GM23338 (cell line): ENCODE results near the gene IL1R1. TPM values are rescaled to one million over a fixed set of nuclear protein-coding genes. Genes with fewer than 3 reads are reported as not detected.

Experiments
- ATAC-seq: fragments of 200-7000 bp; cut with Tn5 transposase; 3 replicates; pipeline ENCODE4 v1.9.1; 2020
- DNase-seq: peaks from one replicate; pipeline ENCODE4 v3.0.0-alpha.2; 2015; ENCODE audit warnings: low spot score
- H2AFZ ChIP-seq: fragments of 200-600 bp; sonication (generic); 2 replicates; pipeline ENCODE4 v1.8.0; 2016; ENCODE audit warnings: antibody characterized with exemption, mild to moderate bottlenecking, moderate library complexity
- H3F3A ChIP-seq: fragments of 200-600 bp; sonication (generic); replicated peaks from 2 replicates; pipeline ENCODE4 v1.8.0; 2017; ENCODE audit warnings: antibody characterized with exemption, mixed run types, low read depth
- H3K27ac ChIP-seq: fragments of 200-600 bp; sonication (generic); 2 replicates; pipeline ENCODE4 v1.6.1; 2016; ENCODE audit warnings: low read depth
- H3K27me3 ChIP-seq: fragments of 200-600 bp; sonication (generic); 2 replicates; pipeline ENCODE4 v1.8.0; 2016; ENCODE audit warnings: mild to moderate bottlenecking, mixed run types, moderate library complexity; ENCODE audit not compliant: insufficient read depth
- H3K36me3 ChIP-seq: fragments of 200-600 bp; sonication (generic); 2 replicates; pipeline ENCODE4 v1.8.0; 2016; ENCODE audit warnings: mild to moderate bottlenecking; ENCODE audit not compliant: insufficient read depth
- H3K4me1 ChIP-seq: fragments of 200-600 bp; sonication (generic); 2 replicates; pipeline ENCODE4 v1.8.0; 2016; ENCODE audit warnings: mild to moderate bottlenecking, moderate library complexity; ENCODE audit not compliant: insufficient read depth
- H3K4me2 ChIP-seq: fragments of 200-600 bp; sonication (generic); 2 replicates; pipeline ENCODE4 v1.7.1; 2017; ENCODE audit warnings: mixed run types
- H3K4me3 ChIP-seq: fragments of 200-600 bp; sonication (generic); 2 replicates; pipeline ENCODE4 v1.6.1; 2016; ENCODE audit warnings: mixed run types
- H3K79me2 ChIP-seq: fragments of 200-600 bp; sonication (generic); replicated peaks from 2 replicates; pipeline ENCODE4 v1.8.0; 2017; ENCODE audit warnings: mild to moderate bottlenecking; ENCODE audit not compliant: insufficient read depth
- H3K9me2 ChIP-seq: fragments of 200-600 bp; sonication (generic); 2 replicates; pipeline ENCODE4 v1.8.0; 2017; ENCODE audit not compliant: insufficient read depth
- H4K20me1 ChIP-seq: fragments of 200-600 bp; sonication (generic); replicated peaks from 2 replicates; pipeline ENCODE4 v1.8.0; 2017; ENCODE audit warnings: mild to moderate bottlenecking; ENCODE audit not compliant: insufficient read depth
- H3K27ac Mint-ChIP-seq: 2 replicates; pipeline ENCODE4 v1.8.0; 2020; ENCODE audit warnings: inconsistent platforms, mild to moderate bottlenecking, moderate library complexity, mixed read lengths
- H3K27me3 Mint-ChIP-seq: 3 replicates; pipeline ENCODE4 v1.8.0; 2022; ENCODE audit warnings: low read depth, mild to moderate bottlenecking, moderate library complexity, mixed read lengths, inconsistent platforms; ENCODE audit not compliant: insufficient read depth, poor library complexity
- H3K36me3 Mint-ChIP-seq: 3 replicates; pipeline ENCODE4 v1.8.0; 2021; ENCODE audit warnings: low read depth, mild to moderate bottlenecking, inconsistent platforms, moderate library complexity, mixed read lengths
- H3K4me1 Mint-ChIP-seq: 3 replicates; pipeline ENCODE4 v1.8.0; 2020; ENCODE audit warnings: mild to moderate bottlenecking, inconsistent platforms, mixed read lengths
- H3K4me3 Mint-ChIP-seq: 3 replicates; pipeline ENCODE4 v1.8.0; 2021; ENCODE audit warnings: moderate library complexity, mild to moderate bottlenecking, inconsistent platforms, mixed read lengths
- H3K9me3 Mint-ChIP-seq: 3 replicates; pipeline ENCODE4 v1.8.0; 2020; ENCODE audit warnings: moderate library complexity, mild to moderate bottlenecking, inconsistent platforms, mixed read lengths
- CREB1 ChIP-seq: fragments of 250-450 bp; sonication (Bioruptor Pico); IDR thresholded peaks from 2 replicates; pipeline ENCODE4 v1.5.0; 2020; ENCODE audit warnings: low read depth, mild to moderate bottlenecking, moderate library complexity
- CTCF ChIP-seq, 2 experiments: fragments of 200-600 bp in 1 of 2; sonication (generic) in 1 of 2; conservative IDR thresholded peaks; 2 replicates each; pipeline versions ENCODE4 v1.5.1 to v1.6.1; 2016 to 2017; ENCODE audit warnings: antibody characterized with exemption in 2 of 2, low read depth in 2 of 2, mild to moderate bottlenecking in 2 of 2, moderate library complexity in 1 of 2
- EZH2 ChIP-seq: fragments of 200-600 bp; sonication (generic); IDR thresholded peaks from one replicate; pipeline ENCODE4 v1.8.0; 2017; ENCODE audit warnings: antibody characterized with exemption, mild to moderate bottlenecking, low read depth; ENCODE audit not compliant: unreplicated experiment
- EZH2phosphoT487 ChIP-seq: fragments of 200-600 bp; sonication (generic); IDR thresholded peaks from one replicate; pipeline ENCODE4 v1.8.1; 2018; ENCODE audit warnings: antibody characterized with exemption; ENCODE audit not compliant: unreplicated experiment
- JUNB ChIP-seq: IDR thresholded peaks from one replicate; pipeline ENCODE4 v1.6.1; 2016; ENCODE audit warnings: antibody characterized with exemption; ENCODE audit not compliant: unreplicated experiment
- NANOG ChIP-seq: IDR thresholded peaks from 2 replicates; pipeline ENCODE4 v1.6.1; 2016; ENCODE audit warnings: antibody characterized with exemption, borderline replicate concordance
- POLR2AphosphoS5 ChIP-seq: IDR thresholded peaks from 2 replicates; pipeline ENCODE4 v1.6.1; 2016; ENCODE audit warnings: antibody characterized with exemption, low read depth
- REST ChIP-seq: IDR thresholded peaks from one replicate; pipeline ENCODE4 v1.6.1; 2018; ENCODE audit warnings: antibody characterized with exemption; ENCODE audit not compliant: unreplicated experiment
- STAT1 ChIP-seq: IDR thresholded peaks from one replicate; pipeline ENCODE4 v1.6.1; 2016; ENCODE audit warnings: antibody characterized with exemption; ENCODE audit not compliant: unreplicated experiment
- ZNF114 ChIP-seq: fragments of 250-450 bp; sonication (Bioruptor Pico); IDR thresholded peaks from 2 replicates; pipeline ENCODE4 v1.5.0; 2020; ENCODE audit warnings: mild to moderate bottlenecking, moderate library complexity
- ZNF331 ChIP-seq: fragments of 250-450 bp; sonication (Bioruptor Pico); IDR thresholded peaks from 2 replicates; pipeline ENCODE4 v1.5.0; 2020; ENCODE audit warnings: low read depth, mild to moderate bottlenecking, moderate library complexity
- polyA plus RNA-seq: library from polyadenylated mRNA; unstranded; fragments of >200 nt; fragmentation: Nextera tagmentation; extraction: Ambion mirVana; gene quantifications from 2 replicates; pipeline ENCODE4 v1.2.1, GENCODE V29; 2016
- total RNA-seq: library from RNA; depleted of rRNA; stranded (reverse); fragments of >200 nt; shearing (Covaris generic); gene quantifications from 2 replicates; pipeline ENCODE4 v1.2.3, GENCODE V29; 2014
- TF ChIP-seq, protein P1 (sequence below): fragments of 250-450 bp; sonication (Bioruptor Pico); IDR thresholded peaks from 2 replicates; pipeline ENCODE4 v1.5.0; 2020; ENCODE audit warnings: mild to moderate bottlenecking, moderate library complexity
- TF ChIP-seq, protein P2 (sequence below): IDR thresholded peaks from 2 replicates; pipeline ENCODE4 v1.6.1; 2016; ENCODE audit warnings: antibody characterized with exemption

Gene IL1R1
- total and polyA plus RNA-seq, 2 experiments from 2014 or later = 0.17 TPM; not detected in 1

DNA sequence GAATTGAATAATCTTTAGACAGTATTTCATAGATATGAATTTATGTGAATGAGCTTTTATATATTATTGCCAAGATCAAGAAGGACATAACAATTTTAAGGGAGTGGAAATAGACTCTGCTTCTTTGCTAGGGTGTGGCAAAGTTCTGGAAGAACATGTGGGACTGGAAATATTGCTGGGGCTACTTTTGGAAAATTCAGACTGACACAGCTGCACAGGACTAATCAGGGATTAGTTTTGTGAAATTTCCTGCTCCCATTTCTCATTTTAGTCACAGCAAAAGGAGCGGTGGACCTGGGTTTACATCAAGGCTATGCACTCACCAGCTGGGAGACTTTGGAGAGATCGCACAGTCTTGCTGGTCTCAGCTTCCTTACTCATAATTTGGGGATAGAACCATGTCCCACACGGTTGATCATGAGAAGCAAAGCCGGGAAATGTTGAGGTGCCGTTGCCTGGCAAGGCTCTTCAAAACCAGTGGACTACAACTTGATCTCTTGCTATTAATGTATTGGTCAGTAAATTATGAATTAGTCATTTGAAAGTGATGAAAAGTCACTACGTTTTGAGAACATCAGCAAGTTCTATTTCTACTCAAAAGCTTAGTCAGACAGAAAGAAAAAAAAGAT is 86.7 kb downstream of the IL1R1 start:
- H3F3A ChIP-seq = no peaks in the 10 kb centered on the region
- H3K79me2 ChIP-seq = no peaks in the 10 kb centered on the region
- H3K4me3 ChIP-seq = no peak overlapping the region
- no peak for DNase-seq
- no peak for TF ChIP-seq EZH2
- TF ChIP-seq EZH2phosphoT487 = no peak
- TF ChIP-seq, protein P1, sequence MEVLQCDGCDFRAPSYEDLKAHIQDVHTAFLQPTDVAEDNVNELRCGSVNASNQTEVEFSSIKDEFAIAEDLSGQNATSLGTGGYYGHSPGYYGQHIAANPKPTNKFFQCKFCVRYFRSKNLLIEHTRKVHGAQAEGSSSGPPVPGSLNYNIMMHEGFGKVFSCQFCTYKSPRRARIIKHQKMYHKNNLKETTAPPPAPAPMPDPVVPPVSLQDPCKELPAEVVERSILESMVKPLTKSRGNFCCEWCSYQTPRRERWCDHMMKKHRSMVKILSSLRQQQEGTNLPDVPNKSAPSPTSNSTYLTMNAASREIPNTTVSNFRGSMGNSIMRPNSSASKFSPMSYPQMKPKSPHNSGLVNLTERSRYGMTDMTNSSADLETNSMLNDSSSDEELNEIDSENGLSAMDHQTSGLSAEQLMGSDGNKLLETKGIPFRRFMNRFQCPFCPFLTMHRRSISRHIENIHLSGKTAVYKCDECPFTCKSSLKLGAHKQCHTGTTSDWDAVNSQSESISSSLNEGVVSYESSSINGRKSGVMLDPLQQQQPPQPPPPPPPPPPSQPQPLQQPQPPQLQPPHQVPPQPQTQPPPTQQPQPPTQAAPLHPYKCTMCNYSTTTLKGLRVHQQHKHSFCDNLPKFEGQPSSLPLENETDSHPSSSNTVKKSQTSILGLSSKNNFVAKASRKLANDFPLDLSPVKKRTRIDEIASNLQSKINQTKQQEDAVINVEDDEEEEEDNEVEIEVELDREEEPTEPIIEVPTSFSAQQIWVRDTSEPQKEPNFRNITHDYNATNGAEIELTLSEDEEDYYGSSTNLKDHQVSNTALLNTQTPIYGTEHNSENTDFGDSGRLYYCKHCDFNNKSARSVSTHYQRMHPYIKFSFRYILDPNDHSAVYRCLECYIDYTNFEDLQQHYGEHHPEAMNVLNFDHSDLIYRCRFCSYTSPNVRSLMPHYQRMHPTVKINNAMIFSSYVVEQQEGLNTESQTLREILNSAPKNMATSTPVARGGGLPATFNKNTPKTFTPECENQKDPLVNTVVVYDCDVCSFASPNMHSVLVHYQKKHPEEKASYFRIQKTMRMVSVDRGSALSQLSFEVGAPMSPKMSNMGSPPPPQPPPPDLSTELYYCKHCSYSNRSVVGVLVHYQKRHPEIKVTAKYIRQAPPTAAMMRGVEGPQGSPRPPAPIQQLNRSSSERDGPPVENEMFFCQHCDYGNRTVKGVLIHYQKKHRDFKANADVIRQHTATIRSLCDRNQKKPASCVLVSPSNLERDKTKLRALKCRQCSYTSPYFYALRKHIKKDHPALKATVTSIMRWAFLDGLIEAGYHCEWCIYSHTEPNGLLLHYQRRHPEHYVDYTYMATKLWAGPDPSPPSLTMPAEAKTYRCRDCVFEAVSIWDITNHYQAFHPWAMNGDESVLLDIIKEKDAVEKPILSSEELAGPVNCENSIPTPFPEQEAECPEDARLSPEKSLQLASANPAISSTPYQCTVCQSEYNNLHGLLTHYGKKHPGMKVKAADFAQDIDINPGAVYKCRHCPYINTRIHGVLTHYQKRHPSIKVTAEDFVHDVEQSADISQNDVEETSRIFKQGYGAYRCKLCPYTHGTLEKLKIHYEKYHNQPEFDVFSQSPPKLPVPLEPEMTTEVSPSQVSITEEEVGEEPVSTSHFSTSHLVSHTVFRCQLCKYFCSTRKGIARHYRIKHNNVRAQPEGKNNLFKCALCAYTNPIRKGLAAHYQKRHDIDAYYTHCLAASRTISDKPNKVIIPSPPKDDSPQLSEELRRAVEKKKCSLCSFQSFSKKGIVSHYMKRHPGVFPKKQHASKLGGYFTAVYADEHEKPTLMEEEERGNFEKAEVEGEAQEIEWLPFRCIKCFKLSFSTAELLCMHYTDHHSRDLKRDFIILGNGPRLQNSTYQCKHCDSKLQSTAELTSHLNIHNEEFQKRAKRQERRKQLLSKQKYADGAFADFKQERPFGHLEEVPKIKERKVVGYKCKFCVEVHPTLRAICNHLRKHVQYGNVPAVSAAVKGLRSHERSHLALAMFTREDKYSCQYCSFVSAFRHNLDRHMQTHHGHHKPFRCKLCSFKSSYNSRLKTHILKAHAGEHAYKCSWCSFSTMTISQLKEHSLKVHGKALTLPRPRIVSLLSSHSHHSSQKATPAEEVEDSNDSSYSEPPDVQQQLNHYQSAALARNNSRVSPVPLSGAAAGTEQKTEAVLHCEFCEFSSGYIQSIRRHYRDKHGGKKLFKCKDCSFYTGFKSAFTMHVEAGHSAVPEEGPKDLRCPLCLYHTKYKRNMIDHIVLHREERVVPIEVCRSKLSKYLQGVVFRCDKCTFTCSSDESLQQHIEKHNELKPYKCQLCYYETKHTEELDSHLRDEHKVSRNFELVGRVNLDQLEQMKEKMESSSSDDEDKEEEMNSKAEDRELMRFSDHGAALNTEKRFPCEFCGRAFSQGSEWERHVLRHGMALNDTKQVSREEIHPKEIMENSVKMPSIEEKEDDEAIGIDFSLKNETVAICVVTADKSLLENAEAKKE (CRISPR knock-in tag) = no peak
- TF ChIP-seq POLR2AphosphoS5 = no peak
- no peak for TF ChIP-seq ZNF331
- no peak for TF ChIP-seq CREB1 (CRISPR knock-in tag)
- TF ChIP-seq, protein P2, sequence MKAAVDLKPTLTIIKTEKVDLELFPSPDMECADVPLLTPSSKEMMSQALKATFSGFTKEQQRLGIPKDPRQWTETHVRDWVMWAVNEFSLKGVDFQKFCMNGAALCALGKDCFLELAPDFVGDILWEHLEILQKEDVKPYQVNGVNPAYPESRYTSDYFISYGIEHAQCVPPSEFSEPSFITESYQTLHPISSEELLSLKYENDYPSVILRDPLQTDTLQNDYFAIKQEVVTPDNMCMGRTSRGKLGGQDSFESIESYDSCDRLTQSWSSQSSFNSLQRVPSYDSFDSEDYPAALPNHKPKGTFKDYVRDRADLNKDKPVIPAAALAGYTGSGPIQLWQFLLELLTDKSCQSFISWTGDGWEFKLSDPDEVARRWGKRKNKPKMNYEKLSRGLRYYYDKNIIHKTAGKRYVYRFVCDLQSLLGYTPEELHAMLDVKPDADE = no peak
- no peak for TF ChIP-seq ZNF114 (CRISPR knock-in tag)
- TF ChIP-seq JUNB = no peak
- TF ChIP-seq NANOG = no peak
- TF ChIP-seq STAT1 = no peak
- TF ChIP-seq CTCF (conservative IDR thresholded peaks at IDR 0.05; ENCODE audit: low read depth in 2 of 2) = no peak
- no peak for TF ChIP-seq REST
- peaks cover 4% of the 10 kb centered on the region; the same call in 1 of the 2 replicates for H3K9me2 ChIP-seq
- no peaks in the 10 kb centered on the region for H3K27me3 Mint-ChIP-seq
- H3K9me3 Mint-ChIP-seq = no peaks in the 10 kb centered on the region
- no peaks in the 10 kb centered on the region for H3K36me3 ChIP-seq
- no peaks in the 10 kb centered on the region for H4K20me1 ChIP-seq
- no peaks in the 10 kb centered on the region for H3K36me3 Mint-ChIP-seq
- H3K4me3 Mint-ChIP-seq = no peak overlapping the region
- H3K27ac ChIP-seq = no peak overlapping the region
- H3K4me1 ChIP-seq = peaks cover 13% of the 10 kb centered on the region
- H3K4me2 ChIP-seq = no peak overlapping the region
- no peak overlapping the region for H3K27ac Mint-ChIP-seq
- H3K27me3 ChIP-seq = no peaks in the 10 kb centered on the region
- H3K4me1 Mint-ChIP-seq = peaks cover 15% of the 10 kb centered on the region
- no peak for ATAC-seq
- no peak overlapping the region for H2AFZ ChIP-seq
